Keratinocyte (primary cell): ENCODE results near the gene GSTA3. TPM values are rescaled to one million over a fixed set of nuclear protein-coding genes. Genes with fewer than 3 reads are reported as not detected.
"Not testable (repeated sequence)": the region's sequence is repeated elsewhere in the genome, so short reads cannot be mapped to it uniquely, and the experiment has no call there.

Source experiments
- DNase-seq: peaks from one replicate; pipeline ENCODE4 v3.0.0-alpha.2; 2011; ENCODE audit warnings: low read depth, missing footprints, low spot score
- FAIRE-seq: peaks from 2 replicates; lab custom pipeline; 2011; peaks lifted over from hg19 to GRCh38; lab: Jason Lieb, UNC
- H2AFZ ChIP-seq: 2 replicates; pipeline ENCODE4 v1.6.0; 2012; ENCODE audit warnings: low read length, control low read depth, inconsistent platforms; ENCODE audit not compliant: control insufficient read depth
- H3K27ac ChIP-seq: 2 replicates; pipeline ENCODE4 v1.5.1; 2011; ENCODE audit warnings: low read length; ENCODE audit not compliant: control insufficient read depth, insufficient read depth
- H3K27me3 ChIP-seq: 3 replicates; pipeline ENCODE4 v1.6.0; 2011; ENCODE audit warnings: low read length; ENCODE audit not compliant: control insufficient read depth, insufficient read depth; ENCODE audit errors: extremely low read depth
- H3K36me3 ChIP-seq, 2 experiments: 2 replicates in 1 of 2; 3 replicates in 1 of 2; pipeline ENCODE4 v1.5.1; 2011; ENCODE audit warnings: low read length in 2 of 2, mild to moderate bottlenecking in 1 of 2; ENCODE audit not compliant: control insufficient read depth in 2 of 2, insufficient read depth in 2 of 2; ENCODE audit errors: extremely low read depth in 1 of 2
- H3K4me1 ChIP-seq: 3 replicates; pipeline ENCODE4 v1.5.1; 2011; ENCODE audit warnings: low read length; ENCODE audit not compliant: control insufficient read depth, insufficient read depth; ENCODE audit errors: extremely low read depth
- H3K4me2 ChIP-seq: 3 replicates; pipeline ENCODE4 v1.6.0; 2011; ENCODE audit warnings: low read depth, low read length; ENCODE audit not compliant: control insufficient read depth, insufficient read depth; ENCODE audit errors: extremely low read depth
- H3K4me3 ChIP-seq, 3 experiments: fragments of 200-600 bp in 1 of 3; sonication (generic) in 1 of 3; 2 replicates in 2 of 3; 3 replicates in 1 of 3; pipeline ENCODE4 v1.5.1; 2011 to 2016; ENCODE audit warnings: low read length in 3 of 3, mild to moderate bottlenecking in 3 of 3, control low read depth in 2 of 3, inconsistent platforms in 1 of 3, low read depth in 1 of 3, mixed read lengths in 1 of 3, mixed run types in 1 of 3, moderate library complexity in 1 of 3; ENCODE audit not compliant: control insufficient read depth in 2 of 3, insufficient read depth in 2 of 3; ENCODE audit errors: extremely low read depth in 1 of 3
- H3K79me2 ChIP-seq: 2 replicates; pipeline ENCODE4 v1.6.0; 2012; ENCODE audit warnings: low read length; ENCODE audit not compliant: control insufficient read depth, insufficient read depth
- H3K9ac ChIP-seq: 3 replicates; pipeline ENCODE4 v1.6.0; 2011; ENCODE audit warnings: low read length; ENCODE audit not compliant: control insufficient read depth, insufficient read depth; ENCODE audit errors: extremely low read depth
- H3K9me1 ChIP-seq: 3 replicates; pipeline ENCODE4 v1.6.0; 2011; ENCODE audit warnings: low read length; ENCODE audit not compliant: control insufficient read depth, insufficient read depth; ENCODE audit errors: extremely low read depth
- H3K9me3 ChIP-seq: 2 replicates; pipeline ENCODE4 v1.5.1; 2012; ENCODE audit warnings: low read depth, low read length; ENCODE audit not compliant: control insufficient read depth
- H4K20me1 ChIP-seq: 3 replicates; pipeline ENCODE4 v1.6.0; 2011; ENCODE audit warnings: low read length; ENCODE audit not compliant: control insufficient read depth, insufficient read depth; ENCODE audit errors: extremely low read depth
- CTCF ChIP-seq, 3 experiments: IDR thresholded peaks in 1 of 3; conservative IDR thresholded peaks in 1 of 3; optimal IDR thresholded peaks in 1 of 3; 2 replicates in 2 of 3; 3 replicates in 1 of 3; pipeline versions ENCODE3 to v1.5.1; 2011; ENCODE audit warnings: low read length in 3 of 3, mild to moderate bottlenecking in 3 of 3, moderate library complexity in 2 of 3, control low read depth in 1 of 3, inconsistent platforms in 1 of 3; ENCODE audit not compliant: insufficient read depth in 2 of 3; ENCODE audit errors: extremely low read depth in 1 of 3
- EZH2 ChIP-seq: IDR thresholded peaks from one replicate; pipeline ENCODE4 v1.6.1; 2012; ENCODE audit warnings: inconsistent platforms, mild to moderate bottlenecking, low read length, moderate library complexity
- dilution Hi-C: fragments of 300-500 bp; cut with MboI; formaldehyde crosslinking; loops from one replicate; pipeline ENCODE4 v1.7.0; 2020; ENCODE audit warnings: low sequenced_read_pairs; ENCODE audit not compliant: extremely low pct_ligation_motif_present
- polyA plus RNA-seq, 5 experiments: library from polyadenylated mRNA; depleted of rRNA in 3 of 5; stranded (reverse) in 3 of 5; stranded (forward) in 1 of 5; unstranded in 1 of 5; fragments of >200 nt; gene quantifications; 1 replicate in 1 of 5; 2 replicates in 3 of 5; 3 replicates in 1 of 5; pipeline versions ENCODE4 v1.2.1 to v1.2.3, GENCODE V29; 2011 to 2012; ENCODE audit warnings: missing spikeins in 2 of 5, low read depth in 1 of 5, low replicate concordance in 1 of 5

The GSTA3 gene
- polyA plus RNA-seq, 1 donor (not counting 4 experiments of a cell fraction or from before 2014, with no cell fraction given) = not detected

GRCh38 chr6:52946306-52946705 is 36.8 kb upstream of the GSTA3 start:
- TF ChIP-seq CTCF (optimal IDR thresholded peaks at IDR 0.05 in 1 of 3, IDR thresholded peaks at IDR 0.05 in 1 of 3, conservative IDR thresholded peaks at IDR 0.05 in 1 of 3; ENCODE audit: extremely low read depth in 1 of 3, insufficient read depth in 2 of 3, low read length in 3 of 3) = no peak
- Histone ChIP-seq H3K36me3 (no peaks in the 10 kb centered on the region), H3K9ac (no peak overlapping the region), H3K79me2 (no peaks in the 10 kb centered on the region), H3K9me1 (no peaks in the 10 kb centered on the region), H2AFZ (no peak overlapping the region), H4K20me1 (no peaks in the 10 kb centered on the region), H3K27me3 (no peaks in the 10 kb centered on the region), H3K4me1 (no peaks in the 10 kb centered on the region), H3K27ac (no peak overlapping the region), H3K9me3 (no peaks in the 10 kb centered on the region), H3K4me3 (no peak overlapping the region), H3K4me2 (no peak overlapping the region)
- dilution Hi-C loops = no loop called here
- no peak for FAIRE-seq
- DNase-seq = no peak

- H3K9ac ChIP-seq, H3K27me3 ChIP-seq, FAIRE-seq, H3K4me3 ChIP-seq, H3K4me2 ChIP-seq, H3K9me3 ChIP-seq, H3K9me1 ChIP-seq, H3K79me2 ChIP-seq, H3K36me3 ChIP-seq, H2AFZ ChIP-seq, H4K20me1 ChIP-seq, H3K4me1 ChIP-seq, dilution Hi-C loops, H3K27ac ChIP-seq, DNase-seq: not testable (repeated sequence)
Measured at GRCh38 chr6:52942821-52943220, 33.3 kb upstream of the GSTA3 start.

GRCh38 chr6:52942221-52942620 is 32.7 kb upstream of the GSTA3 start:
- Histone ChIP-seq H3K9ac (no peak overlapping the region), H3K27me3 (no peaks in the 10 kb centered on the region), H3K4me2 (no peak overlapping the region), H2AFZ (no peak overlapping the region), H3K4me3 (no peak overlapping the region), H3K36me3 (no peaks in the 10 kb centered on the region), H3K79me2 (no peaks in the 10 kb centered on the region), H3K4me1 (no peaks in the 10 kb centered on the region), H3K27ac (no peak overlapping the region), H3K9me1 (no peaks in the 10 kb centered on the region), H4K20me1 (no peaks in the 10 kb centered on the region), H3K9me3 (no peaks in the 10 kb centered on the region)
- FAIRE-seq (no peak), DNase-seq (no peak)
- dilution Hi-C loops = no loop called here
- TF ChIP-seq CTCF (optimal IDR thresholded peaks at IDR 0.05 in 1 of 3, IDR thresholded peaks at IDR 0.05 in 1 of 3, conservative IDR thresholded peaks at IDR 0.05 in 1 of 3; ENCODE audit: extremely low read depth in 1 of 3, insufficient read depth in 2 of 3, low read length in 3 of 3) (no peak), EZH2 (no peak)
